HG03378 (cell line): ENCODE results near the gene REV1.
"Not testable (repeated sequence)": the region's sequence is repeated elsewhere in the genome, so short reads cannot be mapped to it uniquely, and the experiment has no call there.

ENCODE experiments used
- ATAC-seq: cut with Tn5 transposase; IDR thresholded peaks from one replicate; pipeline ENCODE4 v1.9.1; 2021; ENCODE audit warnings: mild to moderate bottlenecking, moderate library complexity; ENCODE audit not compliant: unreplicated experiment

Gene REV1

DNA sequence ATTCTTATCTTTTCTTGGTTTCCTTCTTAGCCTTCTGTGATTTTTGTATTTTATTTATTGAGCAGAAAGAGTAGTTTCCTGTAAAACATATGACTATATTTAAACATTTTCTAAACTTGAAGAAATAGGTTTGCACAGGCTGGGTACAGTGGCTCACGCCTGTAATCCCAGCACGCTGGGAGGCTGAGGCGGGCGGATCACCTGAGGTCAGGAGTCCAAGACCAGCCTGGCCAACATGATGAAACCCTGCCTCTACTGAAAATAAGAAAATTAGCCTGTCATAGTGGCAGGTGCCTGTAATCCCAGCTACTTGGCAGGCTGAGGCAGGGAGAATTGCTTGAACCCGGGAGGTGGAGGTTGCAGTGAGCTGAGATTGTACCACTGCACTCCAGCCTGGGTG, 121.0 kb downstream of the REV1 start:
- ATAC-seq = not testable (repeated sequence)

DNA sequence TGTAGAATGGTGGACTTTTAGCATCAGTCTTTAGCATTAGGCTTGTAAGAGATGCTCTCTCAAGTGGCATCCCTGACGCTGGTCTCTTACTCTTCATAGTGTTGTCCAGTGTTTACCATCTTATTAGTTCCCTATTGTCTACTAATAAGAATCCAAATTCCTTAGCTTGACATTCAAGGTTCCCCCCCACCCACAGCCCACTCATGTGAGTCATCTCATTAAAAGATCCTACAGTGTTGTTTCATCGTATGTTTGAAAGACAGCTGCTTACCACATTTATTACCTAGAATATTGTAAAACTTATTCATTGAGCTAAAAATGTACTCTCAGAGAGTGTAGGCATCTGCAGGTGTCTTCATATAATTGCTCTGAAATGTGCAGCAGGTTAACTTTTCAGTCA, 124.2 kb downstream of the REV1 start:
- no peak for ATAC-seq

DNA sequence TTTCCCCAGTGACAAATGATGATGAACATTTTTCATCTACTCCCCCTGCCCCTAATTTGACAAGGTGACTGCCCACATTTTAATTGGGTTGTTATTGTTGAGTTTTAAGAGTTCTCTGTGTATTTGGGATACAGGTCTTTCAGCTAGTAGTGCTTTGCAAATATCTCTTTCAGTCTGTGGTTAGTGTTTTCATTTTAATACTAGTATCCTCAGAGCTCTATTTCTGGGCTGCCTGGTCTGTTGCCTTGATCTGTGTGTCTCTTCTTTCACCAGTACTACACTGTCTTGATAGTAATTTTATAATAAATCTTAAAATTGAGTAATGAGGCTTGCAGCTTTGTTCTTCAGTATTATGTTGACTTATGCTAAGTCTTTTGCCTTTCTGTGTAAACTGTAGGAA, 133.0 kb downstream of the REV1 start:
- ATAC-seq = peak; percentile 49

DNA sequence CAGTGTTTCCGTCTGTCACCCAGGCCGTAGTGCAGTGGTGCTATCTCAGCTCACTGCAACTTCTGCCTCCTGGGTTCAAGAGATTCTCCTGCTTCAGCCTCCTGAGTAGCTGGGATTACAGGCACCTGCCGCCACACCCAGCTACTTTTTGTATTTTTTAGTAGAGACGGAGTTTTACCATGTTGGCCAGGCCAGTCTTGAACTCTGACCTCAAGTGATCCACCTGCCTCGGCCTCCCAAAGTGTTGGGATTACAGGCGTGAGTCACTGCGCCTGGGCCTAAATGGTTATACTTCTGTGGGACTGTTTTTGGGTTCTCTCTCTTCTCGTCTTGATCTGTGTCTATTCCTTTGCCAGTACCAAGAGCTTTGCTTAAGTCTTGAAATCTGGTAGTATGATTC, 135.0 kb downstream of the REV1 start:
- ATAC-seq = not testable (repeated sequence)

DNA sequence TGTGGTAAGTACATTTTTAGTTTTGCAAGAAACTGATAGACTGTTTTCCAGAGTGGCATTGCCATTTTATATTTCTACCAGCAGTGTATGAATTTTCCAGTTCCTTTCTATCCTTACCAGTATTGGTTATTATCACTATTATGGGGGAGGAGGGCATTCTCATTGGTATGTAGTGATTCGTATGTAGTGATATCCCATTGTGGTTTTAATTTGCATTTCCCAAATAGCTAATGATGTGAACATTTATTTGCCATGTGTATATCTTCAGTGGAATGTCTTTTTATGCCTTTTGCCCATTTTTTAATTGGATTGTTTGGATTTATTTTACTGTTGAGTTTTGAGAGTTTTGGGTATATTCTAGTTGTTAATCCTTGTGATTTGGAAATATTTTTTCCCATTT, 135.7 kb downstream of the REV1 start:
- no peak for ATAC-seq
